Prostate gland (tissue), 2 donors: ENCODE data around the gene COMMD4. TPM values are rescaled to one million over a fixed set of nuclear protein-coding genes. Genes with fewer than 3 reads are reported as not detected.
"Not testable (repeated sequence)": the region's sequence is repeated elsewhere in the genome, so short reads cannot be mapped to it uniquely, and the experiment has no call there.

Experiments used
- DNase-seq: peaks from one replicate; pipeline ENCODE4 v3.0.0-alpha.2; 2019; ENCODE audit warnings: low spot score
- H3K27ac ChIP-seq, 2 donors: fragments of 200-600 bp; sonication (generic); 2 replicates each; pipeline ENCODE4 v1.5.1; 2017 to 2019
- H3K27me3 ChIP-seq: fragments of 200-600 bp; sonication (generic); replicated peaks from 2 replicates; pipeline ENCODE4 v1.5.1; 2019; ENCODE audit not compliant: insufficient read depth
- H3K36me3 ChIP-seq, 2 donors: fragments of 200-600 bp; sonication (generic); 1 replicate in 1 of 2; 2 replicates in 1 of 2; pipeline versions ENCODE4 v1.5.1 to v1.8.1; 2017 to 2019
- H3K4me1 ChIP-seq: fragments of 200-600 bp; sonication (generic); replicated peaks from 2 replicates; pipeline ENCODE4 v1.5.1; 2019
- H3K4me3 ChIP-seq, 2 donors: fragments of 200-600 bp; sonication (generic); 2 replicates each; pipeline ENCODE4 v1.5.1; 2017 to 2019
- H3K9me3 ChIP-seq: fragments of 200-600 bp; sonication (generic); 2 replicates; pipeline ENCODE4 v1.5.1; 2017
- CTCF ChIP-seq, 4 experiments: fragments of 200-600 bp in 2 of 4; fragments of 450-650 bp in 2 of 4; sonication (generic) in 2 of 4; IDR thresholded peaks; 1 replicate in 3 of 4; 2 replicates in 1 of 4; pipeline ENCODE4 v1.5.1; 2016 to 2019; ENCODE audit warnings: antibody characterized with exemption in 4 of 4, mild to moderate bottlenecking in 2 of 4, moderate library complexity in 2 of 4
- POLR2A ChIP-seq: fragments of 450-650 bp; IDR thresholded peaks from one replicate; pipeline ENCODE4 v1.6.1; 2016; ENCODE audit warnings: antibody characterized with exemption, mild to moderate bottlenecking
- POLR2AphosphoS5 ChIP-seq: sonication (generic); formaldehyde crosslinking; IDR thresholded peaks from one replicate; pipeline ENCODE4 v1.6.1; 2017; ENCODE audit warnings: antibody characterized with exemption
- WGBS: methylation state at CpG from one replicate; pipeline ENCODE4 v1.1.5; 2018; 5-methylcytosine and 5-hydroxymethylcytosine counted together
- intact Hi-C: fragments of 100-400 bp; cut with DNase I; formaldehyde crosslinking; loops from one replicate; pipeline ENCODE4 v1.14.2; 2022
- total RNA-seq, 2 donors: library from RNA; depleted of rRNA; stranded (reverse); fragments of >200 nt; gene quantifications; one replicate each; pipeline ENCODE4 v1.1.0, GENCODE V29; 2016

COMMD4 gene
- total RNA-seq, 2 donors from 2014 or later, result 100 to 116 TPM

GRCh38 chr15:75327491-75327890 lies 8.4 kb upstream of the COMMD4 start:
- no peaks in the 10 kb centered on the region for H3K4me1 ChIP-seq
- H3K27me3 ChIP-seq, result no peaks in the 10 kb centered on the region
- intact Hi-C loops, result no loop called here
- no peaks in the 10 kb centered on the region for H3K9me3 ChIP-seq
- TF ChIP-seq CTCF (IDR thresholded peaks at IDR 0.05), result no peak
- no peak for TF ChIP-seq POLR2A
- no peak for TF ChIP-seq POLR2AphosphoS5
- no peak overlapping the region for H3K4me3 ChIP-seq
- H3K36me3 ChIP-seq, result no peaks in the 10 kb centered on the region
- no peak for DNase-seq
- WGBS, result 94% methylated on average over 3 of the region's 3 CpGs
- H3K27ac ChIP-seq, result no peak overlapping the region

- H3K9me3 ChIP-seq, result no peaks in the 10 kb centered on the region
- H3K4me1 ChIP-seq, result no peaks in the 10 kb centered on the region
- intact Hi-C loops, result no loop called here
- no peak overlapping the region for H3K27ac ChIP-seq
- H3K27me3 ChIP-seq, result no peaks in the 10 kb centered on the region
- no peaks in the 10 kb centered on the region for H3K36me3 ChIP-seq
- WGBS, result 79% methylated on average over 9 of the region's 10 CpGs
- no peak overlapping the region for H3K4me3 ChIP-seq
- DNase-seq, result no peak
- TF ChIP-seq CTCF (IDR thresholded peaks at IDR 0.05) (no peak), POLR2AphosphoS5 (no peak), POLR2A (no peak)
Measured at GRCh38 chr15:75328493-75329314, 7.2 kb upstream of the COMMD4 start.

GRCh38 chr15:75329571-75329970 lies 6.3 kb upstream of the COMMD4 start:
- intact Hi-C loops, result no loop called here
- 90% methylated on average over 2 of the region's 2 CpGs for WGBS

GRCh38 chr15:75332093-75332492 lies 3.8 kb upstream of the COMMD4 start:
- not testable (repeated sequence) for H3K4me1 ChIP-seq, H3K27ac ChIP-seq
- WGBS, result 65% methylated on average over 7 of the region's 7 CpGs

More at GRCh38 chr15:75329571-75329970, 6.3 kb upstream of the COMMD4 start:
- no peaks in the 10 kb centered on the region for H3K4me1 ChIP-seq
- no peak overlapping the region for H3K4me3 ChIP-seq
- TF ChIP-seq POLR2AphosphoS5, result no peak
- no peak for TF ChIP-seq POLR2A
- TF ChIP-seq CTCF (IDR thresholded peaks at IDR 0.05), result no peak
- no peak for DNase-seq
- no peaks in the 10 kb centered on the region for H3K36me3 ChIP-seq
- H3K27me3 ChIP-seq, result no peaks in the 10 kb centered on the region
- H3K27ac ChIP-seq, result no peak overlapping the region
- H3K9me3 ChIP-seq, result no peaks in the 10 kb centered on the region

GRCh38 chr15:75333654-75334419 lies 2.0 kb upstream of the COMMD4 start:
- H3K27me3 ChIP-seq, H3K4me3 ChIP-seq, H3K9me3 ChIP-seq, H3K4me1 ChIP-seq, intact Hi-C loops, DNase-seq, H3K27ac ChIP-seq, H3K36me3 ChIP-seq: not testable (repeated sequence)
- WGBS, result 92% methylated on average over 15 of the region's 15 CpGs

More at GRCh38 chr15:75332093-75332492, 3.8 kb upstream of the COMMD4 start:
- H3K4me3 ChIP-seq, H3K36me3 ChIP-seq, DNase-seq, H3K27me3 ChIP-seq, intact Hi-C loops, H3K9me3 ChIP-seq: not testable (repeated sequence)
